ENCODE measurements around the gene ST6GALNAC2. TPM values are rescaled to one million over a fixed set of nuclear protein-coding genes. Genes with fewer than 3 reads are reported as not detected.
A peak's percentile ranks its signal among the peaks of the same experiment; 100 is the strongest.

Gene ST6GALNAC2
- polyA plus RNA-seq = 3.9 TPM
- long read RNA-seq, donor 1 = 0 reads
- long read RNA-seq, donor 2, partial matches to known transcripts = 0 of 1 reads
- long read RNA-seq, donor 2, other reads (novel, unspliced or antisense) = 0 of 1 reads
- long read RNA-seq, donor 3 = 0 reads
- long read RNA-seq, donor 4 = 0 reads
- long read RNA-seq, donor 5 = 0 reads
- long read RNA-seq, donor 6 = 0 reads
- long read RNA-seq, donor 7, partial matches to known transcripts = 0 of 1 reads
- long read RNA-seq, donor 7, other reads (novel, unspliced or antisense) = 0 of 1 reads
- long read RNA-seq, donor 8 = 0 reads
- long read RNA-seq, donor 9, partial matches to known transcripts = 0 of 1 reads
- long read RNA-seq, donor 9, other reads (novel, unspliced or antisense) = 0 of 1 reads
- long read RNA-seq, donor 10 = 0 reads
- long read RNA-seq, donor 11, partial matches to known transcripts = 0 of 1 reads
- long read RNA-seq, donor 11, other reads (novel, unspliced or antisense) = 0 of 1 reads

- Histone ChIP-seq H3K27me3 (ENCODE audit: control insufficient read depth, insufficient read depth, low read length) (peaks cover 59% of the 10 kb centered on the region), H3K9me3 (ENCODE audit: control insufficient read depth, low read depth, low read length) (peaks cover 5% of the 10 kb centered on the region), H3K4me1 (ENCODE audit: control insufficient read depth, insufficient read depth, low read length) (peaks cover 10% of the 10 kb centered on the region), H3K27ac (ENCODE audit: low read length) (no peak within 1 kb of the TSS), H3K36me3 (ENCODE audit: control insufficient read depth, insufficient read depth, low read length) (no peaks in the 10 kb centered on the region), H3K4me3 (ENCODE audit: low read length) (peak within 1 kb of the TSS; percentile 34)
- WGBS (ENCODE audit: insufficient coverage, low lambda C conversion rate) = no CpG with 5 or more reads among the region's 84 CpGs
- DNase-seq = peak; percentile 58 to 84
Measured at GRCh38 chr17:76585649-76586593, at the start of gene ST6GALNAC2. TSS of gene ST6GALNAC2 (minus strand) at chr17:76585860. CDS start at chr17:76585808, 52 bp downstream.

GRCh38 chr17:76635039-76635438 lies 49.4 kb upstream of the ST6GALNAC2 start:
- DNase-seq = no peak
- no peak overlapping the region for H3K4me3 ChIP-seq (ENCODE audit: low read length)
- no CpG with 5 or more reads among the region's 5 CpGs for WGBS (ENCODE audit: insufficient coverage, low lambda C conversion rate)
- peaks cover 57% of the 10 kb centered on the region for H3K4me1 ChIP-seq (ENCODE audit: control insufficient read depth, insufficient read depth, low read length)
- H3K27ac ChIP-seq (ENCODE audit: low read length) = peak overlapping the region; percentile 68
- no peaks in the 10 kb centered on the region for H3K9me3 ChIP-seq (ENCODE audit: control insufficient read depth, low read depth, low read length)
- peaks cover 22% of the 10 kb centered on the region for H3K36me3 ChIP-seq (ENCODE audit: control insufficient read depth, insufficient read depth, low read length)
- no peaks in the 10 kb centered on the region for H3K27me3 ChIP-seq (ENCODE audit: control insufficient read depth, insufficient read depth, low read length)

- peak overlapping the region; percentile 96 for H3K27ac ChIP-seq (ENCODE audit: low read length)
- no peaks in the 10 kb centered on the region for H3K27me3 ChIP-seq (ENCODE audit: control insufficient read depth, insufficient read depth, low read length)
- peaks cover 53% of the 10 kb centered on the region for H3K4me1 ChIP-seq (ENCODE audit: control insufficient read depth, insufficient read depth, low read length)
- H3K4me3 ChIP-seq (ENCODE audit: low read length) = peak overlapping the region; percentile 14
- peaks cover 29% of the 10 kb centered on the region for H3K36me3 ChIP-seq (ENCODE audit: control insufficient read depth, insufficient read depth, low read length)
- DNase-seq = peak; percentile 87 to 93
- no peaks in the 10 kb centered on the region for H3K9me3 ChIP-seq (ENCODE audit: control insufficient read depth, low read depth, low read length)
- no CpG with 5 or more reads among the region's 14 CpGs for WGBS (ENCODE audit: insufficient coverage, low lambda C conversion rate)
Measured at GRCh38 chr17:76633628-76634328, 48.1 kb upstream of the ST6GALNAC2 start.

- DNase-seq = peak in 1 of 2 donors; percentile 82
- Histone ChIP-seq H3K4me1 (ENCODE audit: control insufficient read depth, insufficient read depth, low read length) (peaks cover 47% of the 10 kb centered on the region), H3K36me3 (ENCODE audit: control insufficient read depth, insufficient read depth, low read length) (peaks cover 42% of the 10 kb centered on the region), H3K9me3 (ENCODE audit: control insufficient read depth, low read depth, low read length) (no peaks in the 10 kb centered on the region), H3K4me3 (ENCODE audit: low read length) (no peak overlapping the region), H3K27ac (ENCODE audit: low read length) (peak overlapping the region; percentile 67), H3K27me3 (ENCODE audit: control insufficient read depth, insufficient read depth, low read length) (no peaks in the 10 kb centered on the region)
- 67% methylated on average over 1 of the region's 10 CpGs for WGBS (ENCODE audit: insufficient coverage, low lambda C conversion rate)
Measured at GRCh38 chr17:76631821-76632565, 46.3 kb upstream of the ST6GALNAC2 start.

- H3K4me3 ChIP-seq (ENCODE audit: low read length) = no peak overlapping the region
- peaks cover 40% of the 10 kb centered on the region for H3K4me1 ChIP-seq (ENCODE audit: control insufficient read depth, insufficient read depth, low read length)
- WGBS (ENCODE audit: insufficient coverage, low lambda C conversion rate) = no CpG with 5 or more reads among the region's 6 CpGs
- H3K27me3 ChIP-seq (ENCODE audit: control insufficient read depth, insufficient read depth, low read length) = no peaks in the 10 kb centered on the region
- H3K9me3 ChIP-seq (ENCODE audit: control insufficient read depth, low read depth, low read length) = no peaks in the 10 kb centered on the region
- H3K36me3 ChIP-seq (ENCODE audit: control insufficient read depth, insufficient read depth, low read length) = peaks cover 46% of the 10 kb centered on the region
- DNase-seq = peak in 1 of 2 donors; percentile 69
- peak overlapping the region; percentile 58 for H3K27ac ChIP-seq (ENCODE audit: low read length)
Measured at GRCh38 chr17:76630151-76630550, 44.5 kb upstream of the ST6GALNAC2 start.

- no peak for DNase-seq
- no peak overlapping the region for H3K4me3 ChIP-seq (ENCODE audit: low read length)
- H3K27ac ChIP-seq (ENCODE audit: low read length) = no peak overlapping the region
- no CpG with 5 or more reads among the region's 13 CpGs for WGBS (ENCODE audit: insufficient coverage, low lambda C conversion rate)
- peaks cover 47% of the 10 kb centered on the region for H3K36me3 ChIP-seq (ENCODE audit: control insufficient read depth, insufficient read depth, low read length)
- H3K4me1 ChIP-seq (ENCODE audit: control insufficient read depth, insufficient read depth, low read length) = peaks cover 29% of the 10 kb centered on the region
- H3K27me3 ChIP-seq (ENCODE audit: control insufficient read depth, insufficient read depth, low read length) = no peaks in the 10 kb centered on the region
- no peaks in the 10 kb centered on the region for H3K9me3 ChIP-seq (ENCODE audit: control insufficient read depth, low read depth, low read length)
Measured at GRCh38 chr17:76627510-76627909, 41.9 kb upstream of the ST6GALNAC2 start.

GRCh38 chr17:76626442-76626841 lies 40.8 kb upstream of the ST6GALNAC2 start:
- no peak for DNase-seq
- H3K4me3 ChIP-seq (ENCODE audit: low read length) = no peak overlapping the region
- peaks cover 18% of the 10 kb centered on the region for H3K4me1 ChIP-seq (ENCODE audit: control insufficient read depth, insufficient read depth, low read length)
- peaks cover 44% of the 10 kb centered on the region for H3K36me3 ChIP-seq (ENCODE audit: control insufficient read depth, insufficient read depth, low read length)
- H3K9me3 ChIP-seq (ENCODE audit: control insufficient read depth, low read depth, low read length) = no peaks in the 10 kb centered on the region
- no peak overlapping the region for H3K27ac ChIP-seq (ENCODE audit: low read length)
- H3K27me3 ChIP-seq (ENCODE audit: control insufficient read depth, insufficient read depth, low read length) = no peaks in the 10 kb centered on the region
- no CpG with 5 or more reads among the region's 11 CpGs for WGBS (ENCODE audit: insufficient coverage, low lambda C conversion rate)

GRCh38 chr17:76625496-76625895 lies 39.8 kb upstream of the ST6GALNAC2 start:
- Histone ChIP-seq H3K4me1 (ENCODE audit: control insufficient read depth, insufficient read depth, low read length) (peaks cover 10% of the 10 kb centered on the region), H3K36me3 (ENCODE audit: control insufficient read depth, insufficient read depth, low read length) (peaks cover 42% of the 10 kb centered on the region), H3K27ac (ENCODE audit: low read length) (no peak overlapping the region), H3K9me3 (ENCODE audit: control insufficient read depth, low read depth, low read length) (no peaks in the 10 kb centered on the region), H3K27me3 (ENCODE audit: control insufficient read depth, insufficient read depth, low read length) (no peaks in the 10 kb centered on the region), H3K4me3 (ENCODE audit: low read length) (no peak overlapping the region)
- DNase-seq = no peak
- no CpG with 5 or more reads among the region's 6 CpGs for WGBS (ENCODE audit: insufficient coverage, low lambda C conversion rate)

- H3K4me3 ChIP-seq (ENCODE audit: low read length) = no peak overlapping the region
- H3K27me3 ChIP-seq (ENCODE audit: control insufficient read depth, insufficient read depth, low read length) = no peaks in the 10 kb centered on the region
- no peaks in the 10 kb centered on the region for H3K9me3 ChIP-seq (ENCODE audit: control insufficient read depth, low read depth, low read length)
- peaks cover 3% of the 10 kb centered on the region for H3K4me1 ChIP-seq (ENCODE audit: control insufficient read depth, insufficient read depth, low read length)
- DNase-seq = peak; percentile 50 to 70
- WGBS (ENCODE audit: insufficient coverage, low lambda C conversion rate) = 85% methylated on average over 4 of the region's 18 CpGs
- H3K27ac ChIP-seq (ENCODE audit: low read length) = no peak overlapping the region
- H3K36me3 ChIP-seq (ENCODE audit: control insufficient read depth, insufficient read depth, low read length) = peaks cover 33% of the 10 kb centered on the region
Measured at GRCh38 chr17:76623271-76624146, 37.8 kb upstream of the ST6GALNAC2 start.

Measured in large intestine (tissue), 12 donors.